HCT116 (cell line): ENCODE measurements around the gene B3GALT5. TPM values are rescaled to one million over a fixed set of nuclear protein-coding genes. Genes with fewer than 3 reads are reported as not detected.

ENCODE experiments used
- ATAC-seq: fragments of 200-7000 bp; cut with Tn5 transposase; 2 replicates; pipeline ENCODE4 v1.9.1; 2020; ENCODE audit warnings: mild to moderate bottlenecking, moderate library complexity
- BruUV-seq: library from RNA; stranded (reverse); fragments of 400-500 nt; replicated peaks from 2 replicates; lab custom pipeline; 2021; lab: Mats Ljungman, UMichigan
- CTCF ChIA-PET: fragments of 300-600 bp; sonication (Branson Sonifier 250); formaldehyde crosslinking; loops from one replicate; lab custom pipeline; 2021; ENCODE audit warnings: antibody characterized with exemption; lab: Charles Lee
- POLR2A ChIA-PET: fragments of 300-600, 350-600 bp; sonication (Branson Sonifier 250); formaldehyde crosslinking; loops from one replicate; lab custom pipeline; 2021; ENCODE audit warnings: antibody characterized with exemption; lab: Charles Lee
- RAD21 ChIA-PET, 2 experiments: fragments of 300-600 bp; sonication (Branson Sonifier 250); formaldehyde crosslinking; loops; one replicate each; lab custom pipeline; 2023; ENCODE audit warnings: low total read pairs in 2 of 2; ENCODE audit not compliant: uncharacterized antibody in 2 of 2, unreplicated experiment in 2 of 2, low non-redundant PET in 1 of 2; lab: Charles Lee
- DNase-seq: peaks from one replicate; pipeline ENCODE4 v3.0.0-alpha.2; 2010; ENCODE audit warnings: low read depth, low spot score
- H2AFZ ChIP-seq: fragments of 200-600 bp; shearing (Covaris generic), sonication (generic); 2 replicates; pipeline ENCODE4 v1.6.1; 2017; ENCODE audit warnings: low read depth, mixed run types, mixed read lengths, antibody characterized with exemption, low read length; ENCODE audit not compliant: poor library complexity, severe bottlenecking
- H3K27ac ChIP-seq: 2 replicates; pipeline ENCODE4 v1.5.1; 2012; ENCODE audit warnings: low read depth, low read length
- H3K27me3 ChIP-seq: fragments of 200-600 bp; sonication (generic); 2 replicates; pipeline ENCODE4 v1.6.1; 2016; ENCODE audit warnings: mixed run types, low read length, mixed read lengths; ENCODE audit not compliant: insufficient read depth
- H3K36me3 ChIP-seq, 2 experiments: fragments of 200-500 bp in 1 of 2; fragments of 200-600 bp in 1 of 2; sonication (Bioruptor generic) in 1 of 2; sonication (generic) in 1 of 2; 2 replicates each; pipeline versions ENCODE4 v1.5.1 to v1.6.1; 2014 to 2016; ENCODE audit warnings: low read length in 2 of 2, inconsistent platforms in 1 of 2, mixed read lengths in 1 of 2, mixed run types in 1 of 2; ENCODE audit not compliant: insufficient read depth in 2 of 2, control insufficient read depth in 1 of 2
- H3K4me1 ChIP-seq, 2 experiments: fragments of 200-600 bp in 1 of 2; sonication (generic) in 1 of 2; 2 replicates each; pipeline versions ENCODE4 v1.5.1 to v1.6.1; 2012 to 2017; ENCODE audit warnings: low read length in 2 of 2, inconsistent platforms in 1 of 2, mild to moderate bottlenecking in 1 of 2, mixed read lengths in 1 of 2, mixed run types in 1 of 2, moderate library complexity in 1 of 2; ENCODE audit not compliant: insufficient read depth in 2 of 2, control insufficient read depth in 1 of 2
- H3K4me2 ChIP-seq: fragments of 200-600 bp; sonication (generic); 2 replicates; pipeline ENCODE4 v1.6.1; 2017; ENCODE audit warnings: mixed run types, low read length, mixed read lengths
- H3K4me3 ChIP-seq, 2 experiments: fragments of 200-600 bp in 1 of 2; sonication (generic) in 1 of 2; replicated peaks in 1 of 2; 2 replicates each; pipeline ENCODE4 v1.5.1; 2011 to 2016; ENCODE audit warnings: low read length in 2 of 2, control low read depth in 1 of 2, low read depth in 1 of 2, mild to moderate bottlenecking in 1 of 2, mixed read lengths in 1 of 2, mixed run types in 1 of 2
- H3K79me2 ChIP-seq: fragments of 200-600 bp; sonication (generic); 2 replicates; pipeline ENCODE4 v1.6.1; 2017; ENCODE audit warnings: mild to moderate bottlenecking, mixed run types, low read length, moderate library complexity, mixed read lengths; ENCODE audit not compliant: insufficient read depth
- H3K9ac ChIP-seq: fragments of 200-600 bp; sonication (generic); 2 replicates; pipeline ENCODE4 v1.6.1; 2016; ENCODE audit warnings: low read length, mixed read lengths
- H3K9me2 ChIP-seq: fragments of 200-600 bp; sonication (generic), shearing (Covaris generic); 2 replicates; pipeline ENCODE4 v1.6.1; 2017; ENCODE audit warnings: mixed run types, mild to moderate bottlenecking, moderate library complexity; ENCODE audit not compliant: insufficient read depth
- H3K9me3 ChIP-seq, 2 experiments: fragments of 200-500 bp in 1 of 2; fragments of 200-600 bp in 1 of 2; sonication (Bioruptor generic) in 1 of 2; sonication (generic) in 1 of 2; 2 replicates each; pipeline ENCODE4 v1.6.1; 2014 to 2017; ENCODE audit warnings: low read length in 2 of 2, mixed read lengths in 2 of 2, inconsistent platforms in 1 of 2, low read depth in 1 of 2, mild to moderate bottlenecking in 1 of 2, mixed run types in 1 of 2, moderate library complexity in 1 of 2; ENCODE audit not compliant: control insufficient read depth in 1 of 2, insufficient read depth in 1 of 2
- H4K20me1 ChIP-seq: fragments of 200-600 bp; sonication (generic), shearing (Covaris generic); 2 replicates; pipeline ENCODE4 v1.6.1; 2017; ENCODE audit warnings: mixed run types, mild to moderate bottlenecking, moderate library complexity; ENCODE audit not compliant: insufficient read depth
- FOSL1 ChIP-seq: IDR thresholded peaks from 2 replicates; pipeline ENCODE4 v1.6.1; 2012; ENCODE audit warnings: low read depth
- JUND ChIP-seq: IDR thresholded peaks from 2 replicates; pipeline ENCODE4 v1.6.1; 2012
- POLR2A ChIP-seq: IDR thresholded peaks from 2 replicates; pipeline ENCODE4 v1.7.0; 2011; ENCODE audit warnings: borderline replicate concordance; ENCODE audit not compliant: insufficient read depth, insufficient read length; ENCODE audit errors: extremely low read depth
- RAD21 ChIP-seq: IDR thresholded peaks from 2 replicates; pipeline ENCODE4 v1.6.1; 2012; ENCODE audit warnings: low read depth, mild to moderate bottlenecking
- SRF ChIP-seq: IDR thresholded peaks from 2 replicates; pipeline ENCODE4 v1.6.1; 2012; ENCODE audit warnings: low read depth
- TCF7L2 ChIP-seq: IDR thresholded peaks from 2 replicates; pipeline ENCODE4 v1.7.0; 2011; ENCODE audit warnings: borderline replicate concordance, inconsistent platforms; ENCODE audit not compliant: insufficient read depth, insufficient read length; ENCODE audit errors: extremely low read depth
- YY1 ChIP-seq: IDR thresholded peaks from 2 replicates; pipeline ENCODE4 v1.6.1; 2011; ENCODE audit warnings: low read length, low read depth, moderate library complexity, mild to moderate bottlenecking; ENCODE audit not compliant: insufficient replicate concordance; ENCODE audit errors: extremely low read depth
- intact Hi-C: fragments of 100-400 bp; cut with micrococcal nuclease; formaldehyde crosslinking; loops from 2 replicates; pipeline ENCODE4 v1.10.0; 2022
- total RNA-seq: library from RNA; stranded (reverse); gene quantifications from one replicate; pipeline ENCODE4 v1.2.1, GENCODE V29; 2021; ENCODE audit not compliant: unreplicated experiment

B3GALT5 gene
- total RNA-seq, 1 experiment from 2014 or later = 1.2 TPM

DNA sequence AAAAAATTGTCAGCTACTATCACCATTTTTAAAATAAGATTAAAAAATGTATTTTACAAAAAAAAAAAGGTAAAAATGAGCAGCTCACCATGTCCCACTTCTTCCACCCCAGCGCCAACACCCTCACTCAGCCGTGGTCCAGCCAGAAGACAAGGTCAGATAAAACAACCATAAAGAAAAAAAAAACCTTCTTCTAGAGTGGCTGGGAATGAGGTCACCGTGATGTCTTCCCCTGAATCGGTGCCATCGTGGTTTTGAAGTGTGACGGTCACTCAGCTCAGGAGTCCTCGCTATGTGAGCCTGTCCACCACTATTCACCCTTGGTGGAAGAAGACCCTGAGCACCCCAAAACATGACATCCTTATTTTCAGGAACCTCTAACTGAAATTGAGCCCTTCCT is 38.1 kb downstream of the B3GALT5 start:
- POLR2A ChIA-PET = interaction anchor here (0.8 kb wide), 1 partner anchor 17 kb away, joined by 3 read pairs; no protein-coding TSS in a partner anchor
- intact Hi-C loops = loop anchor here (10.0 kb wide), 1 partner anchor 56 kb away; no protein-coding TSS in a partner anchor

DNA sequence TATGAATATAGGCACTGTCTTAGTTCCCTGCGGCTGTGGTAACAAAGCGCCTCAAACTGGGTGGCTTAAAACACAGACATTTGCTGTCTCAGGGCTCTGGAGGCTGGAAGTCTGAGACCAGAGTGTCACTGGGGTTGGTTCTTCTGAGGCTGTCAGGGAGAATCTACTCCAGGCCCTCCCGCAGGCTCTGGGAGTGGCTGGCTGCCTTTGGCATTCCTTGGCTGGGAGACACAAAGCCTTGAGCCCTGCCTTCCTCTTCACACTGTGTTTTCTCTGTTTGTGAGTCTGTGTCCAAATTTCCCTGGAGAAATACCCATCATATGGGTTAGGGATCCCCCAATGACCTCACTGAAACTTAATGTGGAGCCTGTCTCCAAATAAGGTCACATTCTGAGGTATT is 38.5 kb downstream of the B3GALT5 start:
- ATAC-seq = no peak
- CTCF ChIA-PET = no interaction called here
- Histone ChIP-seq H3K4me3 (no peak overlapping the region), H3K79me2 (no peaks in the 10 kb centered on the region), H3K9me2 (no peaks in the 10 kb centered on the region), H3K9me3 (no peaks in the 10 kb centered on the region), H3K27ac (no peak overlapping the region), H3K4me1 (peaks cover 0 to 8% of the 10 kb centered on the region in 2 experiments; a peak in 2 of 4 replicates), H2AFZ (no peak overlapping the region), H3K9ac (no peak overlapping the region), H4K20me1 (no peaks in the 10 kb centered on the region), H3K4me2 (no peak overlapping the region), H3K27me3 (no peaks in the 10 kb centered on the region), H3K36me3 (no peaks in the 10 kb centered on the region)
- RAD21 ChIA-PET = no interaction called here
- POLR2A ChIA-PET = no interaction called here
- no peak for TF ChIP-seq SRF
- no peak for DNase-seq
- intact Hi-C loops = loop anchor here (10.0 kb wide), 1 partner anchor 56 kb away; no protein-coding TSS in a partner anchor
- BruUV-seq = no TSS peak

More for the DNA sequence above, 38.1 kb downstream of the B3GALT5 start:
- H4K20me1 ChIP-seq = no peaks in the 10 kb centered on the region
- DNase-seq = no peak
- H3K27ac ChIP-seq = no peak overlapping the region
- no peaks in the 10 kb centered on the region for H3K36me3 ChIP-seq
- no peak overlapping the region for H3K4me2 ChIP-seq
- H3K4me1 ChIP-seq = peaks cover 0 to 8% of the 10 kb centered on the region in 2 experiments; a peak in 2 of 4 replicates
- H3K9ac ChIP-seq = no peak overlapping the region
- H3K79me2 ChIP-seq = no peaks in the 10 kb centered on the region
- H2AFZ ChIP-seq = no peak overlapping the region
- ATAC-seq = no peak
- BruUV-seq = no TSS peak
- ChIA-PET RAD21 (no interaction called here), CTCF (no interaction called here)
- H3K9me3 ChIP-seq = no peaks in the 10 kb centered on the region
- H3K9me2 ChIP-seq = no peaks in the 10 kb centered on the region
- H3K27me3 ChIP-seq = no peaks in the 10 kb centered on the region
- TF ChIP-seq RAD21 (no peak), JUND (no peak), FOSL1 (no peak), POLR2A (no peak), YY1 (no peak), TCF7L2 (no peak)
- H3K4me3 ChIP-seq = no peak overlapping the region
